WTC11 (cell line): ENCODE measurements around the gene KRT16. TPM values are rescaled to one million over a fixed set of nuclear protein-coding genes. Genes with fewer than 3 reads are reported as not detected.

Experiments used
- ATAC-seq: fragments of 200-7000 bp; cut with Tn5 transposase; 2 replicates; pipeline ENCODE4 v1.10.0; 2021; ENCODE audit warnings: mild to moderate bottlenecking, moderate library complexity
- CTCF ChIA-PET: fragments of 300-600 bp; sonication (Branson Sonifier 250); formaldehyde crosslinking; loops from one replicate; lab custom pipeline; 2021; ENCODE audit warnings: antibody characterized with exemption; lab: Charles Lee
- POLR2A ChIA-PET: fragments of 350-600 bp; sonication (Branson Sonifier 250); formaldehyde crosslinking; loops from one replicate; lab custom pipeline; 2021; ENCODE audit warnings: antibody characterized with exemption; lab: Charles Lee
- DNase-seq: peaks from one replicate; pipeline ENCODE4 v3.0.0; 2021; ENCODE audit warnings: low spot score
- H3K27ac Mint-ChIP-seq: 2 replicates; pipeline ENCODE4 v1.8.0; 2021; ENCODE audit warnings: mixed read lengths
- H3K27me3 Mint-ChIP-seq: 2 replicates; pipeline ENCODE4 v1.8.0; 2021; ENCODE audit warnings: low read depth, mild to moderate bottlenecking, moderate library complexity, mixed read lengths
- H3K36me3 Mint-ChIP-seq: 2 replicates; pipeline ENCODE4 v1.8.0; 2021; ENCODE audit warnings: mixed read lengths
- H3K4me1 Mint-ChIP-seq: 2 replicates; pipeline ENCODE4 v1.8.0; 2022; ENCODE audit warnings: mixed read lengths
- H3K4me3 Mint-ChIP-seq: 2 replicates; pipeline ENCODE4 v1.8.0; 2021; ENCODE audit warnings: mild to moderate bottlenecking, moderate library complexity, mixed read lengths
- H3K9me3 Mint-ChIP-seq: 2 replicates; pipeline ENCODE4 v1.8.0; 2021; ENCODE audit warnings: mixed read lengths
- ATF1 ChIP-seq: sonication (generic); formaldehyde crosslinking; IDR thresholded peaks from 2 replicates; pipeline ENCODE4 v1.8.1; 2023; ENCODE audit warnings: mild to moderate bottlenecking, moderate library complexity, missing genetic modification reagents
- CBFB ChIP-seq: sonication (generic); formaldehyde crosslinking; IDR thresholded peaks from 2 replicates; pipeline ENCODE4 v1.8.1; 2022; ENCODE audit warnings: mild to moderate bottlenecking, low read depth, missing genetic modification reagents
- CREM ChIP-seq: sonication (generic); formaldehyde crosslinking; IDR thresholded peaks from 2 replicates; pipeline ENCODE4 v1.8.1; 2022; ENCODE audit warnings: mild to moderate bottlenecking, missing genetic modification reagents, moderate library complexity
- ELF4 ChIP-seq: sonication (generic); formaldehyde crosslinking; IDR thresholded peaks from 2 replicates; pipeline ENCODE4 v1.8.1; 2022; ENCODE audit warnings: low read depth, mild to moderate bottlenecking, moderate library complexity, missing genetic modification reagents
- EMX1 ChIP-seq: fragments of 250-450 bp; sonication (Bioruptor Pico); IDR thresholded peaks from 2 replicates; pipeline ENCODE4 v1.8.0; 2021; ENCODE audit warnings: mild to moderate bottlenecking
- FOXK1 ChIP-seq: sonication (generic); formaldehyde crosslinking; IDR thresholded peaks from 2 replicates; pipeline ENCODE4 v1.8.0; 2022; ENCODE audit warnings: mild to moderate bottlenecking, moderate library complexity, missing genetic modification reagents
- GABPB1 ChIP-seq: sonication (generic); formaldehyde crosslinking; IDR thresholded peaks from 2 replicates; pipeline ENCODE4 v1.8.1; 2023; ENCODE audit warnings: mild to moderate bottlenecking, missing genetic modification reagents
- NFE2L1 ChIP-seq: sonication (generic); formaldehyde crosslinking; IDR thresholded peaks from 2 replicates; pipeline ENCODE4 v1.8.1; 2023; ENCODE audit warnings: missing genetic modification reagents
- NR2C2 ChIP-seq: sonication (generic); formaldehyde crosslinking; IDR thresholded peaks from 2 replicates; pipeline ENCODE4 v1.8.0; 2022; ENCODE audit warnings: mild to moderate bottlenecking, missing genetic modification reagents
- SMAD4 ChIP-seq: sonication (generic); formaldehyde crosslinking; IDR thresholded peaks from 2 replicates; pipeline ENCODE4 v1.8.0; 2022; ENCODE audit warnings: mild to moderate bottlenecking, missing genetic modification reagents
- SP1 ChIP-seq: sonication (generic); formaldehyde crosslinking; conservative IDR thresholded peaks from 2 replicates; pipeline ENCODE4 v1.8.1; 2022; ENCODE audit warnings: missing genetic modification reagents
- TP53 ChIP-seq: sonication (generic); formaldehyde crosslinking; IDR thresholded peaks from 2 replicates; pipeline ENCODE4 v1.8.1; 2023; ENCODE audit warnings: mild to moderate bottlenecking, missing genetic modification reagents
- ZNF138 ChIP-seq: sonication (generic); formaldehyde crosslinking; conservative IDR thresholded peaks from 2 replicates; pipeline ENCODE4 v1.8.1; 2022; ENCODE audit warnings: mild to moderate bottlenecking, moderate library complexity, missing genetic modification reagents
- total RNA-seq: library from RNA; stranded (reverse); gene quantifications from 3 replicates; pipeline ENCODE4 v1.2.3, GENCODE V29; 2021
- TF ChIP-seq, protein P1 (sequence below): fragments of 200-600 bp; IDR thresholded peaks from 2 replicates; pipeline ENCODE4 v1.8.0; 2022; ENCODE audit warnings: antibody characterized with exemption
- TF ChIP-seq, protein P2 (sequence below): sonication (generic); formaldehyde crosslinking; IDR thresholded peaks from 2 replicates; pipeline ENCODE4 v1.8.1; 2022; ENCODE audit warnings: low read depth, missing genetic modification reagents, borderline replicate concordance
- TF ChIP-seq, protein P3 (sequence below): sonication (generic); formaldehyde crosslinking; IDR thresholded peaks from 2 replicates; pipeline ENCODE4 v1.8.1; 2023; ENCODE audit warnings: mild to moderate bottlenecking, missing genetic modification reagents, moderate library complexity
- TF ChIP-seq, protein P4 (sequence below): sonication (generic); formaldehyde crosslinking; IDR thresholded peaks from 2 replicates; pipeline ENCODE4 v1.8.1; 2022; ENCODE audit warnings: mild to moderate bottlenecking, missing genetic modification reagents, moderate library complexity, borderline replicate concordance
- TF ChIP-seq, protein P5 (sequence below): sonication (generic); formaldehyde crosslinking; IDR thresholded peaks from 2 replicates; pipeline ENCODE4 v1.8.1; 2022; ENCODE audit warnings: missing genetic modification reagents, borderline replicate concordance

KRT16 gene
- total RNA-seq, 1 experiment from 2014 or later = not detected

DNA sequence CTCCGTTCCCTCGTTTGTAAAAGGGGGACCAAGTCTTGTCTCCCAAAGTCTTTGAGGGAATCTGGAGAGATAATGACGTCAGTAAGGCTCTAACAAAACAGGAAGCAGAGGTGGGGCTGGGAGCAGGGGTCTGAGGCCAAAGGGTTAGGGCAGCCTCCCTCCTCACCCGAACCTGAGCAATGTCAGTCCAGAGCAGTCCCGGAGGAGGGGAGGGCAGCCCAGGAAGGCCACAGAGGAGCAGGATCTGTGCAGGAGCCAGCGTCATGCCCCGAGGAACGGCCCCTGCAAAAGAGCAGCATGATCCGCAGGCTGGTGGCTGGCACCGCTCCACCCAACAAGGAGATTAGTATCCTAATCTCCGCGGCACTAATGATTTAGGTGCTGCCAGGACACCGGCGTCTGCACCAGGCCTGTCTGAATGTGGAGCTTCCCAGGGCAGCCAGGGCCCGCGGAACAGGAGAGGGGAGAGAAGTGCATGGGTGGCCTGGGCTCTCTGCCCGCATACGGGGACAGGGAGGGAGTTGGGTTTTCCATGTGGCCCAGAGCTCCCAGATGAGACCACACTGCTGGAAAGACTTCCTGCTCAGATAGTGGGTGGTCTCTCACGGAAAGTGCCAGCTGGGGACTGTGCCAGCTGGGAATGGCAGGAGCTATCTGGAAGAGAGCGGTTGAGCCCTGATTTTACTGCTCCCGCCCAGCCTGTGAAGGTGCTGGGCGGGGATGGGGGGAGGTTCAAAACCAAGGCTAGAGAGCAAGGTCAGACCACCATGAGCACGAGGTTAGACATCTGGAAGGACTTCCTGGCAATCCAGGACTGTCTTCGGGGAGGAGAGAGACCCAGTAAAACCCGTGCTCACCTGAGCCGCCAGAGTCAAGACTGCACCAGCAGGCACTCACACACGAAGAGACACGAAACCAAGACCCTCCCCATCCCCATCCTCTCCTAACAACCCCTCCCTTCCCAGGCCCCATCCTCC, 22.8 kb upstream of the KRT16 start:
- POLR2A ChIA-PET = no interaction called here
- H3K4me1 Mint-ChIP-seq = peaks cover 10% of the 10 kb centered on the region
- H3K27ac Mint-ChIP-seq = peak overlapping the region; percentile 84

DNA sequence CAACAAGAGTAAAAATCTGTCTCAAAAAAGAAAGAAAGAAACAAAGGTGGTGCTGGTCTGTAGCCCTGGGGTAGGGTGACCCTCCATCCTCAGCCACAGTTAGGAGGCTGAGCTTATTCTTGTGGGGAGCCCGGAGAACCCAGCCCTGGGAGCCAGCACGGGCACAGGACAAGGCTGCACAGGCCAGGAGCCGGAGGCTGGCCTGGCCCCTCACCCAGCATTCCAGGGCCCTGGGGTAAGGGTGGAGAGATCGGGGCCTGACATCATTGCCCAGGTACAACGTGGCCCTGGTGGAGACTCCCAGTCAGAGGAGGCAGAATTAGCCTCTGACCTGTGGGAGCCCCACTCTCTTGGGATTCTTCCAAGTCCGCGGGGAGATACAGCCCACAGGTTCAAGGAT, 22.1 kb upstream of the KRT16 start:
- Mint-ChIP-seq H3K27ac (no peak overlapping the region), H3K4me3 (no peak overlapping the region), H3K36me3 (no peaks in the 10 kb centered on the region), H3K27me3 (no peaks in the 10 kb centered on the region), H3K4me1 (peaks cover 10% of the 10 kb centered on the region), H3K9me3 (no peaks in the 10 kb centered on the region)
- no peak for DNase-seq
- ATAC-seq = peak; percentile 12; the same call in 1 of the 2 replicates
- CTCF ChIA-PET = interaction anchor here (0.8 to 3.8 kb wide), 9 partner anchors 14 to 217 kb away, joined by 3 to 36 read pairs (median 6); partner anchors contain the start of gene KRT19
- TF ChIP-seq CBFB (CRISPR knock-in tag) (no peak), ZNF138 (CRISPR knock-in tag) (no peak)
- TF ChIP-seq, all 79 proteins: peak for 0
- POLR2A ChIA-PET = no interaction called here

More for the DNA sequence above, 22.8 kb upstream of the KRT16 start:
- Mint-ChIP-seq H3K27me3 (no peaks in the 10 kb centered on the region), H3K4me3 (no peak overlapping the region), H3K9me3 (no peaks in the 10 kb centered on the region), H3K36me3 (no peaks in the 10 kb centered on the region)
- no peak for TF ChIP-seq ELF4 (CRISPR knock-in tag)
- CTCF ChIA-PET = interaction anchor here (1.0 to 3.8 kb wide), 10 partner anchors 13 to 772 kb away, joined by 3 to 36 read pairs (median 7); partner anchors contain the start of gene KRT19
- ATAC-seq (peak; percentile 62), DNase-seq (no peak)

DNA sequence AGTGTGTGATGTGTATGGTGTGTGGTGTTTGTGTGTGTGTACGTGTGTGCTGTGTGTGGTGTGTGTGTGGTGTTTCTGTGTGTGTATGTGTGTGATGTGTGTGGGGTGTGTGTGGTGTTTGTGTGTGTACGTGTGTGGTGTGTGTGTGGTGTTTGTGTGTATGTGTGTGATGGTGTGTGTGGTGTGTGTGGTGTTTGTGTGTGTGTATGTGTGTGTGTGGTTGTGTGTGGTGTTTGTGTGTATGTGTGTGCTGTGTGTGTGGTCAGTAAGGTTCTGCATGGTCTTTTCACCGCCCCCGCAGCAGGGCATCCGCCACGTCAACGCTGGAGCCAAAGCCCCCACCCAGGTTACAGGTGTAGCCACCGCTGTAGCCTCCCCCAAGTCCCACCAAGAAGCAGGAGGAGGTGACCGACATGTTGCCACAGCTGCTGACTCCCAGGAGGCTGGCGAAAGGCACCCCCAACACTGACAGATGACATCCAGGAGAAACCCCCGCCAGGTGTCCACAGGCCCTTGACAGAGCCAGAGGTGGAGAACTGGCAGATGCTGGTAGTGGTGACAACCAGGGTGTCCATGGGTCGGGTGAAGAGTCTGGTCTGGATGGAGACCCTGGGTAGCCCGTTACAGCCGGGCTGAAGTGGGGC, 21.1 kb upstream of the KRT16 start:
- no peaks in the 10 kb centered on the region for H3K27me3 Mint-ChIP-seq
- POLR2A ChIA-PET = no interaction called here
- no peaks in the 10 kb centered on the region for H3K9me3 Mint-ChIP-seq
- no peak overlapping the region for H3K4me3 Mint-ChIP-seq
- peaks cover 18% of the 10 kb centered on the region for H3K4me1 Mint-ChIP-seq
- TF ChIP-seq, protein P1, sequence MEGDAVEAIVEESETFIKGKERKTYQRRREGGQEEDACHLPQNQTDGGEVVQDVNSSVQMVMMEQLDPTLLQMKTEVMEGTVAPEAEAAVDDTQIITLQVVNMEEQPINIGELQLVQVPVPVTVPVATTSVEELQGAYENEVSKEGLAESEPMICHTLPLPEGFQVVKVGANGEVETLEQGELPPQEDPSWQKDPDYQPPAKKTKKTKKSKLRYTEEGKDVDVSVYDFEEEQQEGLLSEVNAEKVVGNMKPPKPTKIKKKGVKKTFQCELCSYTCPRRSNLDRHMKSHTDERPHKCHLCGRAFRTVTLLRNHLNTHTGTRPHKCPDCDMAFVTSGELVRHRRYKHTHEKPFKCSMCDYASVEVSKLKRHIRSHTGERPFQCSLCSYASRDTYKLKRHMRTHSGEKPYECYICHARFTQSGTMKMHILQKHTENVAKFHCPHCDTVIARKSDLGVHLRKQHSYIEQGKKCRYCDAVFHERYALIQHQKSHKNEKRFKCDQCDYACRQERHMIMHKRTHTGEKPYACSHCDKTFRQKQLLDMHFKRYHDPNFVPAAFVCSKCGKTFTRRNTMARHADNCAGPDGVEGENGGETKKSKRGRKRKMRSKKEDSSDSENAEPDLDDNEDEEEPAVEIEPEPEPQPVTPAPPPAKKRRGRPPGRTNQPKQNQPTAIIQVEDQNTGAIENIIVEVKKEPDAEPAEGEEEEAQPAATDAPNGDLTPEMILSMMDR = no peak
- no peak for TF ChIP-seq NR2C2
- TF ChIP-seq, protein P2, sequence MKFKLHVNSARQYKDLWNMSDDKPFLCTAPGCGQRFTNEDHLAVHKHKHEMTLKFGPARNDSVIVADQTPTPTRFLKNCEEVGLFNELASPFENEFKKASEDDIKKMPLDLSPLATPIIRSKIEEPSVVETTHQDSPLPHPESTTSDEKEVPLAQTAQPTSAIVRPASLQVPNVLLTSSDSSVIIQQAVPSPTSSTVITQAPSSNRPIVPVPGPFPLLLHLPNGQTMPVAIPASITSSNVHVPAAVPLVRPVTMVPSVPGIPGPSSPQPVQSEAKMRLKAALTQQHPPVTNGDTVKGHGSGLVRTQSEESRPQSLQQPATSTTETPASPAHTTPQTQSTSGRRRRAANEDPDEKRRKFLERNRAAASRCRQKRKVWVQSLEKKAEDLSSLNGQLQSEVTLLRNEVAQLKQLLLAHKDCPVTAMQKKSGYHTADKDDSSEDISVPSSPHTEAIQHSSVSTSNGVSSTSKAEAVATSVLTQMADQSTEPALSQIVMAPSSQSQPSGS (CRISPR knock-in tag) = no peak
- no peak for TF ChIP-seq EMX1
- TF ChIP-seq SP1 (CRISPR knock-in tag) = no peak
- TF ChIP-seq NFE2L1 (CRISPR knock-in tag) = no peak
- TF ChIP-seq GABPB1 (CRISPR knock-in tag) = no peak
- TF ChIP-seq, protein P3, sequence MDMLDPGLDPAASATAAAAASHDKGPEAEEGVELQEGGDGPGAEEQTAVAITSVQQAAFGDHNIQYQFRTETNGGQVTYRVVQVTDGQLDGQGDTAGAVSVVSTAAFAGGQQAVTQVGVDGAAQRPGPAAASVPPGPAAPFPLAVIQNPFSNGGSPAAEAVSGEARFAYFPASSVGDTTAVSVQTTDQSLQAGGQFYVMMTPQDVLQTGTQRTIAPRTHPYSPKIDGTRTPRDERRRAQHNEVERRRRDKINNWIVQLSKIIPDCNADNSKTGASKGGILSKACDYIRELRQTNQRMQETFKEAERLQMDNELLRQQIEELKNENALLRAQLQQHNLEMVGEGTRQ (CRISPR knock-in tag) = no peak
- H3K36me3 Mint-ChIP-seq = no peaks in the 10 kb centered on the region
- CTCF ChIA-PET = interaction anchor here (1.6 to 3.0 kb wide), 2 partner anchors 13 to 85 kb away, joined by 6 to 14 read pairs; no protein-coding TSS in a partner anchor
- no peak overlapping the region for H3K27ac Mint-ChIP-seq
- no peak for ATAC-seq
- no peak for DNase-seq

DNA sequence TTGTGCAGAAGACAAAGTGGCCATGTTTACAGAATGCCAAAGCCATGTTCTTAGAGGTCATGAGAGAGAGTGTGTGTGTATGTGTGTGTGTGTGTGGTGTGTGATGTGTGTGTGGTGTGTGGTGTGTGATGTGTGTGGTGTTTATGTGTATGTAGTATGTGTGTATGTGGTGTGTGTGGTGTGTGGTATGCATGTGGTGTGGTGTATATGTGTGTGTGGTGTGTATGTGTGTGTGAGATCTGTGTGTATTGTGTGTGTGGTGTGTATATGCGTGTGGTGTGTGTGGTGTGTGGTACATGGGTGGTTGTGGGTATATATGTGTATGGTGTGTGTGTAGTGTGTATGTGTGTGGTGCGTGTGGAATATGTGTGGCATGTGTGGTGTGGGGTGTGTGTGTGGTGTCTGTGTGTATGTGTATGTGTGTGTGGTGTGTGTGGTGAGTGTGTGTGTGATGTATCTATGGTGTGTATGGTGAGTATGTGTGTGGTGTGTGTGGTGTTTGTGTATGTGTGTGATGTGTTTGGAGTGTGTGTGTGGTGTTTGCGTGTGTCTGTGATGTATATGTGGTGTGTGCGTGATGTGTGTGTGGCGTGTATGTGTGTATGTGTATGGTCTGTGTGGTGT, 20.0 kb upstream of the KRT16 start:
- H3K9me3 Mint-ChIP-seq = no peaks in the 10 kb centered on the region
- ChIA-PET CTCF (no interaction called here), POLR2A (no interaction called here)
- no peak overlapping the region for H3K27ac Mint-ChIP-seq
- ATAC-seq = no peak
- peaks cover 21% of the 10 kb centered on the region for H3K4me1 Mint-ChIP-seq
- no peaks in the 10 kb centered on the region for H3K36me3 Mint-ChIP-seq
- no peak overlapping the region for H3K4me3 Mint-ChIP-seq
- no peaks in the 10 kb centered on the region for H3K27me3 Mint-ChIP-seq
- DNase-seq = no peak
- TF ChIP-seq CREM (CRISPR knock-in tag) = no peak
- TF ChIP-seq, protein P3 (CRISPR knock-in tag) = no peak
- TF ChIP-seq FOXK1 (CRISPR knock-in tag) = no peak
- no peak for TF ChIP-seq ATF1 (CRISPR knock-in tag)
- TF ChIP-seq, protein P4, sequence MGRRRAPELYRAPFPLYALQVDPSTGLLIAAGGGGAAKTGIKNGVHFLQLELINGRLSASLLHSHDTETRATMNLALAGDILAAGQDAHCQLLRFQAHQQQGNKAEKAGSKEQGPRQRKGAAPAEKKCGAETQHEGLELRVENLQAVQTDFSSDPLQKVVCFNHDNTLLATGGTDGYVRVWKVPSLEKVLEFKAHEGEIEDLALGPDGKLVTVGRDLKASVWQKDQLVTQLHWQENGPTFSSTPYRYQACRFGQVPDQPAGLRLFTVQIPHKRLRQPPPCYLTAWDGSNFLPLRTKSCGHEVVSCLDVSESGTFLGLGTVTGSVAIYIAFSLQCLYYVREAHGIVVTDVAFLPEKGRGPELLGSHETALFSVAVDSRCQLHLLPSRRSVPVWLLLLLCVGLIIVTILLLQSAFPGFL = no peak
- no peak for TF ChIP-seq SMAD4 (CRISPR knock-in tag)
- no peak for TF ChIP-seq GABPB1 (CRISPR knock-in tag)
- no peak for TF ChIP-seq TP53 (CRISPR knock-in tag)
- TF ChIP-seq, protein P5, sequence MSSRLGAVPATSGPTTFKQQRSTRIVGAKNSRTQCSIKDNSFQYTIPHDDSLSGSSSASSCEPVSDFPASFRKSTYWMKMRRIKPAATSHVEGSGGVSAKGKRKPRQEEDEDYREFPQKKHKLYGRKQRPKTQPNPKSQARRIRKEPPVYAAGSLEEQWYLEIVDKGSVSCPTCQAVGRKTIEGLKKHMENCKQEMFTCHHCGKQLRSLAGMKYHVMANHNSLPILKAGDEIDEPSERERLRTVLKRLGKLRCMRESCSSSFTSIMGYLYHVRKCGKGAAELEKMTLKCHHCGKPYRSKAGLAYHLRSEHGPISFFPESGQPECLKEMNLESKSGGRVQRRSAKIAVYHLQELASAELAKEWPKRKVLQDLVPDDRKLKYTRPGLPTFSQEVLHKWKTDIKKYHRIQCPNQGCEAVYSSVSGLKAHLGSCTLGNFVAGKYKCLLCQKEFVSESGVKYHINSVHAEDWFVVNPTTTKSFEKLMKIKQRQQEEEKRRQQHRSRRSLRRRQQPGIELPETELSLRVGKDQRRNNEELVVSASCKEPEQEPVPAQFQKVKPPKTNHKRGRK (CRISPR knock-in tag) = no peak
